ENCODE results near the gene INPP5J. TPM values are rescaled to one million over a fixed set of nuclear protein-coding genes. Genes with fewer than 3 reads are reported as not detected.
A peak's percentile ranks its signal among the peaks of the same experiment; 100 is the strongest.
"Not testable (repeated sequence)": the region's sequence is repeated elsewhere in the genome, so short reads cannot be mapped to it uniquely, and the experiment has no call there.

Gene INPP5J
- total and polyA plus RNA-seq, 5 donors from 2014 or later = 0.47 TPM; not detected in 4

GRCh38 chr22:31096657-31097279 lies 26.0 kb upstream of the INPP5J start:
- H3K36me3 Mint-ChIP-seq = peaks cover 5% of the 10 kb centered on the region
- H3K4me1 ChIP-seq (ENCODE audit: control insufficient read depth, insufficient read depth, low read length, poor library complexity, severe bottlenecking) = no peaks in the 10 kb centered on the region
- H3K27ac Mint-ChIP-seq = peak overlapping the region in 1 of 3 donors; percentile 62
- no peak overlapping the region for H3K27ac ChIP-seq (ENCODE audit: insufficient read depth, low read length, poor library complexity, severe bottlenecking)
- no peak for DNase-seq
- no peaks in the 10 kb centered on the region for H3K9me3 ChIP-seq (ENCODE audit: control insufficient read depth in 2 of 2, low read length in 2 of 2)
- peaks cover 0 to 1% (median 0%) of the 10 kb centered on the region in 7 donors for H3K9me3 Mint-ChIP-seq
- no peak overlapping the region for H3K4me3 Mint-ChIP-seq
- H3K36me3 ChIP-seq (ENCODE audit: control insufficient read depth, insufficient read depth, low read length) = no peaks in the 10 kb centered on the region
- no peaks in the 10 kb centered on the region for H3K27me3 ChIP-seq (ENCODE audit: control insufficient read depth, insufficient read depth, low read length)
- no peak for ATAC-seq (ENCODE audit: low read depth in 2 of 2)
- H3K27me3 Mint-ChIP-seq = no peaks in the 10 kb centered on the region
- H3K4me1 Mint-ChIP-seq = no peaks in the 10 kb centered on the region
- H3K4me3 ChIP-seq (ENCODE audit: low read depth, low read length) = no peak overlapping the region

- H3K27me3 Mint-ChIP-seq; H3K36me3 Mint-ChIP-seq; H3K9me3 ChIP-seq (ENCODE audit: control insufficient read depth in 2 of 2, low read length in 2 of 2); H3K9me3 Mint-ChIP-seq; H3K4me1 ChIP-seq (ENCODE audit: control insufficient read depth, insufficient read depth, low read length, poor library complexity, severe bottlenecking); H3K4me1 Mint-ChIP-seq; ATAC-seq (ENCODE audit: low read depth in 2 of 2); H3K4me3 Mint-ChIP-seq; DNase-seq; H3K36me3 ChIP-seq (ENCODE audit: control insufficient read depth, insufficient read depth, low read length); H3K27ac Mint-ChIP-seq; H3K4me3 ChIP-seq (ENCODE audit: low read depth, low read length); H3K27ac ChIP-seq (ENCODE audit: insufficient read depth, low read length, poor library complexity, severe bottlenecking); H3K27me3 ChIP-seq (ENCODE audit: control insufficient read depth, insufficient read depth, low read length): not testable (repeated sequence)
These were observed 25.2 kb upstream of the INPP5J start for GRCh38 chr22:31097539-31097938.

DNA sequence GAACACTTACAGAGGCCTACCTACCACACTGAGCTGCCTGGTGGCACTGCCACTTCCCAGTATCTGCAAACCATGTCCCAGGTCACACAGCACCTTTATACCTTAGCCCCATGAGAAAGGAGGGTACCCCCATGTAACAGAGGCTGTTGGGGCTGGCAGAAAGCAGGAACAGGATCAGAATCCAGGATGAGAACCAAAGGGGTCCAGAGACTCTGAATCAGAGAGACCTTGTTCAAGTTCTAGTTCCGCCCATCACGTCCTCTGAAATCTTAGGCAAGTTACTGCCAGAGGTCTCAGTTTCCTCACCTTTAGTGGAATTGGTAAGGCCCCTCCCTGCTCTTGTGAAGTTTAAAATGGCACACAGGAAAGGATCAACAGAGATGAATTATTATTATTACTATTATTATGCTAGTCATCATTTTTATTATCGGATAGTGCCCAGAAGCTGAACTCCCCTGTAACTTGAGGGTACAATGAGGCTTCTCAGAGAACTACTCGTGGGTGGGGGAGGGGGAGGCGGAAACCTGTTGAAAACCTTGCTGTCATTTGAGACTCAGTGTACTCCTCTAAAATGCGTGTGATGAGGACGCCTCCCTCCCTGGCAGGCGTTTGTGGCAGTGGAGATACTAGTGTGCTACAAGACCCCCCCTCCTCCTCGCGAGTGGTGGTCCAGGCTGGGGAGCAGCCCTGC lies 24.7 kb upstream of the INPP5J start:
- H3K9me3 Mint-ChIP-seq = peaks cover 0 to 1% (median 0%) of the 10 kb centered on the region in 7 donors
- no peaks in the 10 kb centered on the region for H3K4me1 Mint-ChIP-seq
- H3K9me3 ChIP-seq (ENCODE audit: control insufficient read depth in 2 of 2, low read length in 2 of 2) = no peaks in the 10 kb centered on the region
- peaks cover 5% of the 10 kb centered on the region for H3K36me3 Mint-ChIP-seq
- peak overlapping the region in 1 of 4 donors; percentile 61 for H3K4me3 Mint-ChIP-seq
- no peaks in the 10 kb centered on the region for H3K27me3 ChIP-seq (ENCODE audit: control insufficient read depth, insufficient read depth, low read length)
- no peaks in the 10 kb centered on the region for H3K4me1 ChIP-seq (ENCODE audit: control insufficient read depth, insufficient read depth, low read length, poor library complexity, severe bottlenecking)
- ATAC-seq (ENCODE audit: low read depth in 2 of 2) = no peak
- no peak overlapping the region for H3K4me3 ChIP-seq (ENCODE audit: low read depth, low read length)
- no peak for DNase-seq
- no peaks in the 10 kb centered on the region for H3K36me3 ChIP-seq (ENCODE audit: control insufficient read depth, insufficient read depth, low read length)
- H3K27me3 Mint-ChIP-seq = no peaks in the 10 kb centered on the region
- no peak overlapping the region for H3K27ac ChIP-seq (ENCODE audit: insufficient read depth, low read length, poor library complexity, severe bottlenecking)
- H3K27ac Mint-ChIP-seq = no peak overlapping the region

GRCh38 chr22:31098632-31099110 lies 24.1 kb upstream of the INPP5J start:
- Histone ChIP-seq H3K9me3 (ENCODE audit: control insufficient read depth in 2 of 2, low read length in 2 of 2) (no peaks in the 10 kb centered on the region), H3K36me3 (ENCODE audit: control insufficient read depth, insufficient read depth, low read length) (no peaks in the 10 kb centered on the region), H3K4me1 (ENCODE audit: control insufficient read depth, insufficient read depth, low read length, poor library complexity, severe bottlenecking) (no peaks in the 10 kb centered on the region), H3K27me3 (ENCODE audit: control insufficient read depth, insufficient read depth, low read length) (no peaks in the 10 kb centered on the region), H3K4me3 (ENCODE audit: low read depth, low read length) (no peak overlapping the region), H3K27ac (ENCODE audit: insufficient read depth, low read length, poor library complexity, severe bottlenecking) (no peak overlapping the region)
- Mint-ChIP-seq H3K9me3 (peaks cover 0 to 1% (median 0%) of the 10 kb centered on the region in 7 donors), H3K4me3 (peak overlapping the region in 1 of 4 donors; percentile 61), H3K4me1 (no peaks in the 10 kb centered on the region), H3K27me3 (no peaks in the 10 kb centered on the region), H3K27ac (no peak overlapping the region), H3K36me3 (peaks cover 5% of the 10 kb centered on the region)
- ATAC-seq (ENCODE audit: low read depth in 2 of 2) = no peak
- DNase-seq = no peak

DNA sequence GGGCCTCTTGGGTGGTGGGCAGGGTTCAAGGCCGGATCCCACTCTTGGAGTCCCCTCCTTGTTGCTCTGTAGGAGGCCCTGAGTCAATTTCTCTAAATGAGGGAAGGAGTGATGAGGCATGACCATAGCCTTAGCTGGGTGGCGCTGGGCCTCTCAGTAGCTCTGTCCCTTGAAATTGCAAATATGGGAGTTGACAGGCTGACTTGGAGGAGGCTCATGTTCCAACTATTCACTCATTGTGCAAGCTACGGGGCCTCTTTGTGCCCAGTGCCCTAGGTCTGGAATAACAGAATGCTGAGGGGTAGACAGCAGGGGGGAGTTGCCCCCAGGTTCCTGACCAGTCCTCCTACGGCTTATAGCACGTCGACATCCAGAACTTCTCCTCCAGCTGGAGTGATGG lies 23.4 kb upstream of the INPP5J start:
- H3K9me3 Mint-ChIP-seq = peaks cover 0 to 1% (median 0%) of the 10 kb centered on the region in 7 donors

GRCh38 chr22:31099841-31100761 lies 22.7 kb upstream of the INPP5J start:
- H3K27ac ChIP-seq (ENCODE audit: insufficient read depth, low read length, poor library complexity, severe bottlenecking) = no peak overlapping the region
- no peaks in the 10 kb centered on the region for H3K36me3 ChIP-seq (ENCODE audit: control insufficient read depth, insufficient read depth, low read length)
- H3K36me3 Mint-ChIP-seq = peaks cover 5% of the 10 kb centered on the region
- no peak for ATAC-seq (ENCODE audit: low read depth in 2 of 2)
- no peak for DNase-seq
- H3K4me3 Mint-ChIP-seq = no peak overlapping the region
- no peak overlapping the region for H3K27ac Mint-ChIP-seq
- peaks cover 0 to 1% (median 0%) of the 10 kb centered on the region in 7 donors for H3K9me3 Mint-ChIP-seq
- no peaks in the 10 kb centered on the region for H3K4me1 ChIP-seq (ENCODE audit: control insufficient read depth, insufficient read depth, low read length, poor library complexity, severe bottlenecking)
- no peaks in the 10 kb centered on the region for H3K27me3 Mint-ChIP-seq
- H3K9me3 ChIP-seq (ENCODE audit: control insufficient read depth in 2 of 2, low read length in 2 of 2) = no peaks in the 10 kb centered on the region
- no peak overlapping the region for H3K4me3 ChIP-seq (ENCODE audit: low read depth, low read length)
- H3K27me3 ChIP-seq (ENCODE audit: control insufficient read depth, insufficient read depth, low read length) = no peaks in the 10 kb centered on the region
- no peaks in the 10 kb centered on the region for H3K4me1 Mint-ChIP-seq

More for the DNA sequence above, 23.4 kb upstream of the INPP5J start:
- Histone ChIP-seq H3K9me3 (ENCODE audit: control insufficient read depth in 2 of 2, low read length in 2 of 2) (no peaks in the 10 kb centered on the region), H3K27me3 (ENCODE audit: control insufficient read depth, insufficient read depth, low read length) (no peaks in the 10 kb centered on the region), H3K4me3 (ENCODE audit: low read depth, low read length) (no peak overlapping the region), H3K36me3 (ENCODE audit: control insufficient read depth, insufficient read depth, low read length) (no peaks in the 10 kb centered on the region), H3K27ac (ENCODE audit: insufficient read depth, low read length, poor library complexity, severe bottlenecking) (no peak overlapping the region), H3K4me1 (ENCODE audit: control insufficient read depth, insufficient read depth, low read length, poor library complexity, severe bottlenecking) (no peaks in the 10 kb centered on the region)
- H3K4me1 Mint-ChIP-seq = no peaks in the 10 kb centered on the region
- H3K36me3 Mint-ChIP-seq = peaks cover 5% of the 10 kb centered on the region
- no peak for DNase-seq
- H3K27ac Mint-ChIP-seq = no peak overlapping the region
- H3K27me3 Mint-ChIP-seq = no peaks in the 10 kb centered on the region
- no peak overlapping the region for H3K4me3 Mint-ChIP-seq
- ATAC-seq (ENCODE audit: low read depth in 2 of 2) = no peak

DNA sequence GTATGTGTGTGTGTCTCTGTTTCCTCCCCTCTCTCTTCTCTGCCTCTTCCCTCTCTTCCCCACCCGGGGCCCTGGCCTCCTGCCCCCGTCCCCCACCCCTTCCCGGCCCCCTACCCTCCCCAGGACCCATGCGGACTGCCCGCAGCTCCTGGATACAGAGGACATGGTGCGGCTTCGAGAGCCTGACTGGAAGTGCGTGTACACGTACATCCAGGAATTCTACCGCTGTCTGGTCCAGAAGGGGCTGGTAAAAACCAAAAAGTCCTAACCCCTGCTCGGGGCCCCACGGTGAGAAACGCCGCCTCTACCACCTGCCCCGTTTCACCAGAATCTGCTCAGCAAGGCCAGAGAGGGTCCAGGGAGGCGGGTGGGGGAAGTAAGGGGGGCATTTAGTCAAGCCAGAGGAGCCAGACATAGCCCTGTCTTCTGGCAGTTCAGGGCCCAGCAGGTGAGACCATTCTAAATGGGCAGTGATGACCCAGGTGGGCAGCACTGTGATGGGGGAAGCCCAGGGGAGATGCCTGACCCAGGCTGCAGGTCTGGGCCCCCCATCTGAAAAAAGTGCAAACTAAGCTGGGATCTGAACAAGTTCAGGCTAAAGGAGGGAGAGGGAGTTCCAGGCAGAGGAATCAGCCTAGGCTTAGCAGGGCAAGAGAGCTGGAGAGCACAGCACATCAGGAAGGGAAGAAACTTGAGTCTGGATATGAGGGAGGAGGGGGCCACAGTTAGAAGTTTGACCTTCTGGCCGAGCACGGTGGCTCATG lies 21.8 kb upstream of the INPP5J start:
- no peak overlapping the region for H3K27ac Mint-ChIP-seq
- H3K36me3 ChIP-seq (ENCODE audit: control insufficient read depth, insufficient read depth, low read length) = no peaks in the 10 kb centered on the region
- H3K4me1 Mint-ChIP-seq = peaks cover 0 to 7% (median 4%) of the 10 kb centered on the region in 4 donors
- H3K27me3 ChIP-seq (ENCODE audit: control insufficient read depth, insufficient read depth, low read length) = no peaks in the 10 kb centered on the region
- H3K36me3 Mint-ChIP-seq = peaks cover 1% of the 10 kb centered on the region
- H3K4me3 ChIP-seq (ENCODE audit: low read depth, low read length) = no peak overlapping the region
- H3K9me3 Mint-ChIP-seq = peaks cover 0 to 1% (median 0%) of the 10 kb centered on the region in 7 donors
- no peak for ATAC-seq (ENCODE audit: low read depth in 2 of 2)
- H3K9me3 ChIP-seq (ENCODE audit: control insufficient read depth in 2 of 2, low read length in 2 of 2) = no peaks in the 10 kb centered on the region
- no peak overlapping the region for H3K4me3 Mint-ChIP-seq
- H3K27ac ChIP-seq (ENCODE audit: insufficient read depth, low read length, poor library complexity, severe bottlenecking) = no peak overlapping the region
- no peaks in the 10 kb centered on the region for H3K27me3 Mint-ChIP-seq
- DNase-seq = no peak
- peaks cover 4% of the 10 kb centered on the region for H3K4me1 ChIP-seq (ENCODE audit: control insufficient read depth, insufficient read depth, low read length, poor library complexity, severe bottlenecking)
